HL-60 (cell line): ENCODE data around the gene MAS1.
"Not testable (repeated sequence)": the region's sequence is repeated elsewhere in the genome, so short reads cannot be mapped to it uniquely, and the experiment has no call there.

Experiments used
- DNase-seq, 2 experiments: peaks; one replicate each; pipeline ENCODE4 v3.0.0-alpha.2; 2010 to 2020; ENCODE audit warnings: low read depth in 1 of 2, low spot score in 1 of 2
- H3K27ac ChIP-seq: fragments of 250-450 bp; sonication (Bioruptor Pico); replicated peaks from 2 replicates; pipeline ENCODE4 v1.5.1; 2020; ENCODE audit warnings: mild to moderate bottlenecking, moderate library complexity
- H3K27me3 ChIP-seq: fragments of 250-450 bp; sonication (Bioruptor Pico); 2 replicates; pipeline ENCODE4 v1.5.1; 2021; ENCODE audit warnings: mild to moderate bottlenecking, moderate library complexity; ENCODE audit not compliant: insufficient read depth, poor library complexity, severe bottlenecking
- H3K4me3 ChIP-seq: replicated peaks from 2 replicates; pipeline ENCODE4 v1.5.1; 2011; ENCODE audit warnings: mild to moderate bottlenecking, control low read depth, low read length; ENCODE audit not compliant: insufficient read depth
- CTCF ChIP-seq: IDR thresholded peaks from one replicate; pipeline ENCODE4 v1.5.1; 2011; ENCODE audit warnings: low read length, control low read depth, inconsistent platforms; ENCODE audit not compliant: insufficient read depth
- GABPA ChIP-seq: IDR thresholded peaks from 2 replicates; pipeline ENCODE4 v1.6.1; 2012; ENCODE audit warnings: low read depth
- POLR2AphosphoS5 ChIP-seq: IDR thresholded peaks from 2 replicates; pipeline ENCODE4 v1.6.1; 2012; ENCODE audit warnings: low read depth
- REST ChIP-seq: IDR thresholded peaks from 2 replicates; pipeline ENCODE4 v1.6.1; 2012; ENCODE audit warnings: low read depth; ENCODE audit not compliant: insufficient replicate concordance
- SPI1 ChIP-seq: IDR thresholded peaks from 2 replicates; pipeline ENCODE4 v1.6.1; 2012; ENCODE audit warnings: low read depth, mild to moderate bottlenecking, borderline replicate concordance
- long read RNA-seq: library from polyadenylated mRNA; unstranded; transcript quantifications from one replicate; pipeline ENCODE4 v2.0.0, GENCODE V29; 2020

The MAS1 gene
- long read RNA-seq: 0 reads

- H3K4me3 ChIP-seq: no peak within 1 kb of the TSS
- no peak within 1 kb of the TSS for H3K27ac ChIP-seq
- TF ChIP-seq CTCF (no peak), POLR2AphosphoS5 (no peak), GABPA (no peak), SPI1 (no peak), REST (no peak)
- peaks cover 24% of the 10 kb centered on the region for H3K27me3 ChIP-seq
- no peak for DNase-seq
Observed at GRCh38 chr6:159890792-159891191, at the start of gene MAS1. TSS of gene MAS1 (plus strand) at chr6:159890988. CDS start at chr6:159906956, 15,968 bp downstream.

- no peak for DNase-seq
- Histone ChIP-seq H3K27me3 (no peaks in the 10 kb centered on the region), H3K4me3 (no peak overlapping the region), H3K27ac (0 out of 2 replicates have a peak overlapping the region, but pooled peaks have one; percentile 18)
- no peak for TF ChIP-seq REST
- TF ChIP-seq GABPA: no peak
- no peak for TF ChIP-seq CTCF
- no peak for TF ChIP-seq SPI1
- TF ChIP-seq POLR2AphosphoS5: no peak
Observed at GRCh38 chr6:159842035-159842434, 48.8 kb upstream of the MAS1 start.

- H3K27ac ChIP-seq: no peak overlapping the region
- TF ChIP-seq POLR2AphosphoS5 (no peak), GABPA (no peak), SPI1 (no peak), REST (no peak), CTCF (no peak)
- no peak overlapping the region for H3K4me3 ChIP-seq
- DNase-seq: no peak
- no peaks in the 10 kb centered on the region for H3K27me3 ChIP-seq
Observed at GRCh38 chr6:159844737-159845645, 45.8 kb upstream of the MAS1 start.

GRCh38 chr6:159848552-159848951 is 42.2 kb upstream of the MAS1 start:
- H3K27me3 ChIP-seq, H3K4me3 ChIP-seq, DNase-seq, H3K27ac ChIP-seq: not testable (repeated sequence)

- DNase-seq, H3K27me3 ChIP-seq, H3K27ac ChIP-seq: not testable (repeated sequence)
Observed at GRCh38 chr6:159849851-159850250, 40.9 kb upstream of the MAS1 start.

More at GRCh38 chr6:159849851-159850250, 40.9 kb upstream of the MAS1 start:
- H3K4me3 ChIP-seq: not testable (repeated sequence)
